Measurements from ENCODE around the gene SLC16A1. TPM values are rescaled to one million over a fixed set of nuclear protein-coding genes. Genes with fewer than 3 reads are reported as not detected.

Gene SLC16A1
- total RNA-seq, 6 experiments from 2014 or later = 26.1 to 81.9 (median 55.2) TPM

DNA sequence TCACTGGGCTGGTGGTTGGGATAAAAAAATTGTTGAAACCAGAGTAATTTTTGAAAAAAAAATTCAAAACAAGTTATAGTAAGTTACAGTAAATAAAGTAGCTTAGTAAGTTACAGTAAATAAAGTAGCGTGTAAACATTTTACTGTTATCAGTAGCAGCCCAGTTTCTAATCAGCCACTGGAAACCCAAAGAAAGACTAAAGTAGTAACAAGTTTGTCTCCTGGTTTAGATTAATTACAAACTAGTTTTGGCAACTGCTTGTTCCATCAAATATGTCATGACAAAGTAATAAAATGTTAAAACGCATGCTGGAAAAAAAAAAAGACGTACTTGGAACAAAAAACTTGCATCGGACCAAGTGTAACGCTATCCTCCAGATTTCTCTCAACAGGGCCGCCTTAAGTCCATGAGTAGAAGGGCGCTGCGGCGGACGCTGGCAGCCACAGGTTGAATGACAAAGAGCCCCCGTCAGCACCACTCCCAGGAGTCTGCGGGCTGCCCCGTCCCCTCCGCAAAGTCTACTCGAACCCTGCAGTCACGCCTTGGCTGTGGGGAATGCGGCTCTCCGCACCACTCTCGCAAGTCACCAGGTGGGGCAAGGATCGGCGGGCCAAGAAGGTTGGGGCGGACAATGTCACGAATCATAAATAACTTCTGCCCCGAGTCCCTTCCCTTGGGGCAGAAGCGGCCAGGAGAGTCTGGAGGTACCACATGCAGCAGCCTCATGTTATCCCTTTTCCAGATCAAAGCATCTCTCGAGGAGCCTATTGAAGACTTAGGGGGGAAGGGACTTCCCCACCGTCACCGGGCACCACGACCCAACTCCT lies 837 bp downstream of the SLC16A1 start:
- WGBS (ENCODE audit: insufficient coverage, low coverage, low lambda C conversion rate, missing lambda C conversion rate) = 2% methylated on average over 13 of the region's 29 CpGs
- DNase-seq = peak; percentile 49 to 59 (median 54)
- Histone ChIP-seq H3K36me3 (no peaks in the 10 kb centered on the region), H3K27me3 (no peaks in the 10 kb centered on the region), H3K27ac (peak overlapping the region; percentile 82 to 91 (median 87)), H3K9me3 (no peaks in the 10 kb centered on the region), H3K4me1 (peaks cover 0 to 15% (median 0%) of the 10 kb centered on the region in 4 donors), H3K4me3 (peak overlapping the region; percentile 73 to 86 (median 86))
- TF ChIP-seq, protein P1, sequence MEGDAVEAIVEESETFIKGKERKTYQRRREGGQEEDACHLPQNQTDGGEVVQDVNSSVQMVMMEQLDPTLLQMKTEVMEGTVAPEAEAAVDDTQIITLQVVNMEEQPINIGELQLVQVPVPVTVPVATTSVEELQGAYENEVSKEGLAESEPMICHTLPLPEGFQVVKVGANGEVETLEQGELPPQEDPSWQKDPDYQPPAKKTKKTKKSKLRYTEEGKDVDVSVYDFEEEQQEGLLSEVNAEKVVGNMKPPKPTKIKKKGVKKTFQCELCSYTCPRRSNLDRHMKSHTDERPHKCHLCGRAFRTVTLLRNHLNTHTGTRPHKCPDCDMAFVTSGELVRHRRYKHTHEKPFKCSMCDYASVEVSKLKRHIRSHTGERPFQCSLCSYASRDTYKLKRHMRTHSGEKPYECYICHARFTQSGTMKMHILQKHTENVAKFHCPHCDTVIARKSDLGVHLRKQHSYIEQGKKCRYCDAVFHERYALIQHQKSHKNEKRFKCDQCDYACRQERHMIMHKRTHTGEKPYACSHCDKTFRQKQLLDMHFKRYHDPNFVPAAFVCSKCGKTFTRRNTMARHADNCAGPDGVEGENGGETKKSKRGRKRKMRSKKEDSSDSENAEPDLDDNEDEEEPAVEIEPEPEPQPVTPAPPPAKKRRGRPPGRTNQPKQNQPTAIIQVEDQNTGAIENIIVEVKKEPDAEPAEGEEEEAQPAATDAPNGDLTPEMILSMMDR (IDR thresholded peaks at IDR 0.05) = no peak
- TF ChIP-seq POLR2A (IDR thresholded peaks at IDR 0.05) = no peak
- peak; percentile 14 to 38 (median 20) for ATAC-seq
- intact Hi-C loops (cut with DNase I) = loop anchor here in 1 of 2 donors (10.0 kb wide), 1 partner anchor 70 kb away; no protein-coding TSS in a partner anchor

DNA sequence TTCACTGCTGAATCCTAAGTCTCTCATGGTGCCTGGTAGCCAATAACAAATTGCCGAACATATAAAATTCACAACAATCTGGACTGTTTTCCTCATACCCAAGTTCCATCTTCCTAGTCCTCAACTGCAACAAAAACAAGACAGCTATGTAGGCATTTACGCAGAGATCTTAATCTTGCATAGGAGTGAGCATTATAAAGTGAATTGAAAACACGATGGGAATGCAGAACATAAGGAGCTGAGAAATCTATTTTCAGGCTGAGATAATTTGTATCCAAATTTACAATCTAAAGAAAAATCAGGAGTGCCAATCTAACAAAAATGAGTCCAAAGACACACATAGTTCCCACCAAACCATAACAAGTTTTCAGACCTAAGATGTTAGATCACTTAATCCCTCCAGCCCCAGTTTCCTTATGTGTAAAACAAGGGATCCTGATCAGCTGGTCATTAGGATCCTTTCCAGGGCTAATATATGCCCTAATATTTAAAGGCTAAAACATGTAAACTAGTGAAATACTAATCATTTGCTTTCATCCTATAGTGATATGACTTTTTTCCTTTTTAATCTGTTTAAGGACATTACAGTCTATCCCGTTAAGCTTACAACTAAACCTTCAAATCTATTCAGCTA lies 1.9 kb downstream of the SLC16A1 start:
- Histone ChIP-seq H3K4me1 (peaks cover 0 to 15% (median 0%) of the 10 kb centered on the region in 4 donors), H3K4me3 (peak overlapping the region in 2 of 3 donors; percentile 73 to 86), H3K9me3 (no peaks in the 10 kb centered on the region), H3K27me3 (no peaks in the 10 kb centered on the region), H3K36me3 (no peaks in the 10 kb centered on the region), H3K27ac (no peak overlapping the region)
- TF ChIP-seq, protein P1 (IDR thresholded peaks at IDR 0.05) = no peak
- TF ChIP-seq POLR2A (IDR thresholded peaks at IDR 0.05) = no peak
- ATAC-seq (no peak), DNase-seq (no peak)
- intact Hi-C loops (cut with DNase I) = loop anchor here in 1 of 2 donors (10.0 kb wide), 1 partner anchor 69 kb away; no protein-coding TSS in a partner anchor
- WGBS (ENCODE audit: insufficient coverage, low coverage, low lambda C conversion rate, missing lambda C conversion rate) = 63% methylated on average over 4 of the region's 4 CpGs

DNA sequence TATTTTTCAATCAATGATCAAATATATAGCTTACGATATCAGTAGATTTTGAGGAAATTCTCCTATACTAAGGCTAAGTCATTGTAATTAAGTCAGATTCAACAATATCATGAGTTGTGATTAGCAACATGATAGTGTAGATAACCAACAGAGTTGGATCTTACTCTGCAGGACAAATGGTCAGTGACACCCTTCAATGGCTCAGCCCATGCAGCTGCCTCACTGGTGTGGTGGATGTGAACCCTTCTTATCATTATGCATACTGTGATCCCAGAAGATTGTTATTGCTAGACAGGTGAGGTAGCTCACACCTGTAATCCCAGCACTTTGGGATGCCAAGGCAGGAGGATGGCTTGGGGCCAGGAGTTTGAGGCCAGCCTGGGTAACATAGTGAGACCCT lies 5.6 kb downstream of the SLC16A1 start:
- Histone ChIP-seq H3K4me1 (peaks cover 0 to 7% (median 0%) of the 10 kb centered on the region in 4 donors), H3K9me3 (no peaks in the 10 kb centered on the region), H3K27ac (no peak overlapping the region), H3K27me3 (no peaks in the 10 kb centered on the region), H3K4me3 (no peak overlapping the region), H3K36me3 (no peaks in the 10 kb centered on the region)
- intact Hi-C loops (cut with DNase I) = loop anchor here in 1 of 2 donors (10.0 kb wide), 1 partner anchor 66 kb away; no protein-coding TSS in a partner anchor
- TF ChIP-seq, protein P1 (IDR thresholded peaks at IDR 0.05) = no peak
- no peak for TF ChIP-seq POLR2A (IDR thresholded peaks at IDR 0.05)
- WGBS (ENCODE audit: insufficient coverage, low coverage, low lambda C conversion rate, missing lambda C conversion rate) = 92% methylated on average over 1 of the region's 1 CpG
- ATAC-seq (no peak), DNase-seq (no peak)

DNA sequence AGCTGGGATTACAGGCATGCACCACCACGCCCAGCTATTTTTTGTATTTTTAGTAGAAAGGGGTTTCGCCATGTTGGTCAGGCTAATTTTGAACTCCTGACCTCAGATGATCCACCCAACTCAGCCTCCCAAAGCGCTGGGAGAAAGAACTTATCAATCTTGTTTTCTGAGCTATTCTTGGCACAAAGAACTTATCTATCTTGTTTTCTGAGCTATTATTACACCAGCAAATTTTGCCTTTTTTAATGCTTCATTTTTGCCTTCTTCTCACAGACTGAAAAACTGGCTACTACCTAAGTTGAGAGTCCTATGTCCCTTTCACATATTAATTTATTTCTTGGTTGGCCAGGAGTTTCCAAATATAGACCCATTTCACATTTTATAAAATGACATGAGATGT lies 9.3 kb downstream of the SLC16A1 start:
- ATAC-seq = no peak
- 63% methylated on average over 3 of the region's 3 CpGs for WGBS (ENCODE audit: insufficient coverage, low coverage, low lambda C conversion rate, missing lambda C conversion rate)
- DNase-seq = no peak
- Histone ChIP-seq H3K9me3 (no peaks in the 10 kb centered on the region), H3K27me3 (no peaks in the 10 kb centered on the region), H3K36me3 (no peaks in the 10 kb centered on the region), H3K27ac (no peak overlapping the region), H3K4me3 (no peak overlapping the region), H3K4me1 (no peaks in the 10 kb centered on the region)
- TF ChIP-seq, protein P1 (IDR thresholded peaks at IDR 0.05) = no peak
- TF ChIP-seq POLR2A (IDR thresholded peaks at IDR 0.05) = no peak
- intact Hi-C loops (cut with DNase I) = no loop called here

Data from right lobe of liver (tissue), 6 donors.